NCI-H446 (cell line): Measurements from ENCODE around the gene ANXA9.

ENCODE experiments used
- DNase-seq, 2 experiments: peaks; one replicate each; lab custom pipeline; 2025; lab: John Stamatoyannopoulos, UW

Gene ANXA9

GRCh38 chr1:151005729-151006319 is 23.7 kb downstream of the ANXA9 start:
- no peak for DNase-seq

- peak; percentile 66 to 80 for DNase-seq
These were observed 24.4 kb downstream of the ANXA9 start, which contains the start of gene MINDY1 for GRCh38 chr1:151006327-151007052. Gene MINDY1 (minus strand): TSS chr1:151006902. CDS start chr1:151002617, 4,285 bp downstream.

DNA sequence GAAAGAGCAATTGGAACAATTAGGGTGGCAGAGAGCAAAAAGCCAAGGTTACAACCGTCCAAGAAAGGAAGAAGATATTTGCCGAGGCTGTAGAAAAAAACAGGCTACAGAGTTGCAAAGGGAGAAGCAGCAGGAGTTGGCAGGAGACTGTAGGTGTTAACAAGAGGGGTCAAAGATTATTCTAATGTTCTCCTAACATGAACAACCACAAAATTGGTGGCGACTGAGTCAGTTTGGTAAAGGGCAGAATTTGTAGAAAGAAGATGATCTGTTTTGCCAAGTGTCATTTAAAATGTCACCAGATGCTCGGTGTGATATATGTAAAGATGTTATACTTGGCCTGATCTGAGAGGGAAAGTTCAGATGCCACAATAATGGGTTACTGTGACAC is 25.8 kb downstream of the ANXA9 start:
- DNase-seq = no peak

DNA sequence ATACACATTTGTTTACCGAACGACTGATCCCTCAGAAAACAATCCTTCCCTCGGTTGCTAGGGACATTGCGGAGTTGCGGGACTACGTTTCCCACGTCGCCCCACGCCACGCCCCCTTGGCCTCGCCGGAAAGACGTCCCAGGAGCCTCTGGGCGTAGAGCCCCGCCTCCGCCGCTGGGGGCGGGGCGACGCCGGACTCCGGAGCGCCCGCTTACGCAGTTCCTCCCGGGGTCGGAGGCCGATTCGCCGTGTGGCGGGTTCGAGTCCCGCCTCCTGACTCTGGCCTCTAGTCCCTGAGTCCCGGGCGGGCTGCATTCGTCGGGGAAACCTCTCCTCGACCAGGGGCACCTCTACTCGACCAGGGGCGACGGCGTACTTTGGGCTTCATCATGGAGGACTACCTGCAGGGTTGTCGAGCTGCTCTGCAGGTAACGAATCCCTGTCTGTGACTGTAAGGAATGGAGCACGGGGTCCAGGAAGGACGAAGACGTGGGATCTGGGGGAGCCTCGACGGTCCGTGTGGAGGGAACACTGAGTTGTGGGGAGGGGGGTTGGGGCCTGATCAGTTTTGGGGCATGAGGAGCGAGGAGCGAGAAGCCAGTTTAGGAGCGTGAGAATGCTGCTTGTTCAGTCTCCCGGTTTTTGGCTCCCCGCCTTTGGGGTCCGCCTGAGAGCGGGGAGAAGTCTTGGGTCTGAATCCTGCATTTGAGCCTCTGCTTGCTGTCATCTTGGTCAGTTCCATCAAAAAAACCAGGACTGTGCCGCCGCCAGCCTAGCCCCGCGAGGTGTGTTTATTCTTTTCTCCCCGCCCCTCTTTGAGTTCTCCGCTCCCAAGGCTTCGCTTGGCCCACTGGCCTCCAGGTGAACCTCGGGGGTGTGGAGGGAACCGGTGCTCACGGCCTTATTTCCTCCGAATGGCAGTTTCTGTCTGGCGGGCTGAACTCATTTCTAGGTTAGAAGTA is 26.4 kb downstream of the ANXA9 start, which contains the start of gene PRUNE1:
PRUNE1 (plus strand) TSS at position 206 of the 962 bp plus-strand sequence; CDS start at position 390, 184 bp downstream.
- peak; percentile 96 to 98 for DNase-seq

GRCh38 chr1:151009206-151009587 is 27.1 kb downstream of the ANXA9 start:
- no peak for DNase-seq

GRCh38 chr1:151009674-151010345 is 27.7 kb downstream of the ANXA9 start:
- DNase-seq = no peak

DNA sequence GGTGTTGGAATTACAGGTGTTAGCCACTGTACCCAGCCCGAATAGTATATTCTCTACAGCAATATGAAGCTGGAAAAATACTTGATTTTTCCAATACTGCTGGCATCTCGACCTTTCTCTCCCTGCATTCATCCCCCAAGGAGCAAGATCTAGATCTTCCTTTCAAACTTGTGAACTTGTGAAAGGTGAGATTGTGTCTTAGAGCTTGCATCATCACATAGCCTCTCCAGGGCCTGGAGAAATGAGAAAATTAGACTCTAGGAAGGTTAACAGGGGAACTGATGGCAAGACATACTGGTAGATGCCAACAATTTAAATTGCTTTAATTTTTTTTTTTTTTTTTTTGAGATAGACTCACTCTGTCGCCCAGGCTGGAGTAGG is 28.2 kb downstream of the ANXA9 start:
- DNase-seq = no peak

- no peak for DNase-seq
These were observed 29.2 kb downstream of the ANXA9 start for GRCh38 chr1:151011154-151011850.

- no peak for DNase-seq
These were observed 30.8 kb downstream of the ANXA9 start for GRCh38 chr1:151012684-151013471.

- no peak for DNase-seq
These were observed 31.4 kb downstream of the ANXA9 start for GRCh38 chr1:151013518-151013917.

DNA sequence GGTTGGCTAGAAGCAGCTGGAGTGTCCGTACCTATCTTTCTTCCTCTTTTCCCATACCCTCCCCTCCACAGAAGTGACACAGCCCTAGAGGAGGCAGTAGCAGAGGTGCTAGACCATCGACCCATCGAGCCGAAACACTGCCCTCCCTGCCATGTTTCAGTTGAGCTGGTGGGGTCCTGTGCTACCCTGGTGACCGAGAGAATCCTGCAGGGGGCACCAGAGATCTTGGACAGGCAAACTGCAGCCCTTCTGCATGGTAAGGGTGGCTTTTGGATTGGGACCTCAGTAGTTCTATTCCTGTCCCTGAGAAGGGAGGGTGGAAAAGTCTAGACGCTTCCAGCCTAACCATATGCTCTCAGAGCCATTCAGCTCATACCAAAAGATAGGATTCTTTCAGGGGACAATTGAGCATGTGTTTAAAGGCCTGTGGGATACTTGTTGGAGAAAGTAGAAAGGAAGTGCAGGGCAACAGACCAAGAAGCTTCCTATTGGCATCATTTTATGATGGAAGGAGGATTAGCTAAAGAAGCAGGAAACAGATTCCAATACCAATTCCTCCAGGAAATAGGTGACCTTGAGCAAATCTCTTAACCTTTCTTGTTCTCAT is 42.6 kb downstream of the ANXA9 start:
- peak; percentile 42 to 65 for DNase-seq

- DNase-seq = no peak
These were observed 44.4 kb downstream of the ANXA9 start for GRCh38 chr1:151026460-151026859.

DNA sequence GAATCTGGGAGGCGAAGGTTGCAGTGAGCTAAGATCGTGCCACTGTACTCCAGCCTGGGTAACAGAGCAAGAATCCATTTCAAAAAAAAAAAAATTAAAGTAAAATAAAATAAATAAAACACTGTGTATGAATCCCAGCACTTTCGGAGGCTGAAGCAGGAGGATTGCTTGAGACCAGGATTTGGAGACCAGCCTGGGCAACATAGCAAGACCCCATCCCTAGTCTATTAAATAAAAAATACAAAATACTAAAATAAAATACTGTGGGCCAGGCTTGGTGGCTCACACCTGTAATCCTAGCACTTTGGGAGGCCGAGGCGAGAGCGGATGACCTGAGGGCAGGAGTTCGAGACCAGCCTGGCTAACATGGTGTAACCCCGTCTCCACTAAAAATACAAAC is 50.1 kb downstream of the ANXA9 start:
- DNase-seq = no peak

- DNase-seq = no peak
These were observed 53.1 kb downstream of the ANXA9 start for GRCh38 chr1:151035167-151035566.

- no peak for DNase-seq
These were observed 54.3 kb downstream of the ANXA9 start, which contains the start of gene BNIPL for GRCh38 chr1:151036356-151036755. Gene BNIPL (plus strand): TSS chr1:151036586. CDS start chr1:151036726, 140 bp downstream.

DNA sequence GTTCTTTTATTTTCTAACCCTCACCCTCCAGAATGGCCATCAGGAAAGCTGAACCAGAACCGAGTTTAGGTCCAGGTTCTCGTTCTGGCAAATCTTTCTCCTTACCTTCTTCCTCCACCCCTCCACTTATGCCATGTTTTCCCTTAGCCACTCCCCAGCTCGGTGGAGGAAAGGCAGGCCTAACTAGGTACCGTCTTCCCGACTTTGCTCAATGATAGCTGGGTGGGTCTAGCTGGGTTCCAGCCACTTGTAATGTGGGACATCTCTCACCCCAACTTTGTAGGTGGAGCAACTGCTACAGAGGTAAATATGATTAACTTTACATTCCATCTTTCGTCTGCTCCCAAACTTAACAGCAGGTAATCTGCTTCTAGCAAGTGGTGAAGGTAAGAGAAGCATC is 54.9 kb downstream of the ANXA9 start:
- no peak for DNase-seq

DNA sequence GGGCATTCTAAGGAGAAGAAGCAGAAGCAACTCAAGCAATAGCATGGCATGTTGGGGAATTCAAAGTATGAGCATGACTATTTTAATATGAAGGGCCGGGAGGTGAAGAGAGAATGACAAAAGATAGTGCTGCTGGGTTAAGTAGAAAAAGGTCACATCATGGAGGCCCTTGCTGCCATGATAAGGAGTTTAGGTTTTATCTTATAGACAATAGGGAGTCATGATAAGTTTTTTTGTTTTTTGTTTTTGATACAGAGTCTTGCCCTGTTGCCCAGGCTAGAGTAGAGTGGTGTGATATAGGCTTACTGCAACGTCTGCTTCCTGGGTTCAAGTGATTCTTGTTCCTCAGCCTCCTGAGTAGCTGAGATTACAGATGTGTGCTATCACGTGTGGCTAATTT is 57.4 kb downstream of the ANXA9 start:
- DNase-seq = no peak

GRCh38 chr1:151043163-151043562 is 61.1 kb downstream of the ANXA9 start:
- DNase-seq = no peak
